LNCaP clone FGC (cell line): ENCODE data around the gene INPP4B.

Experiments used
- DNase-seq: peaks from one replicate; pipeline ENCODE4 v3.0.0-alpha.2; 2011; ENCODE audit warnings: low read depth
- H3K4me3 ChIP-seq: 2 replicates; pipeline ENCODE4 v1.5.1; 2011; ENCODE audit warnings: mild to moderate bottlenecking, low read depth, low read length, control low read depth
- TF ChIP-seq, protein P1 (sequence below): IDR thresholded peaks from 2 replicates; pipeline ENCODE4 v1.5.1; 2012; ENCODE audit warnings: mild to moderate bottlenecking; ENCODE audit not compliant: control insufficient read depth, insufficient read depth; ENCODE audit errors: extremely low read depth

INPP4B gene

DNA sequence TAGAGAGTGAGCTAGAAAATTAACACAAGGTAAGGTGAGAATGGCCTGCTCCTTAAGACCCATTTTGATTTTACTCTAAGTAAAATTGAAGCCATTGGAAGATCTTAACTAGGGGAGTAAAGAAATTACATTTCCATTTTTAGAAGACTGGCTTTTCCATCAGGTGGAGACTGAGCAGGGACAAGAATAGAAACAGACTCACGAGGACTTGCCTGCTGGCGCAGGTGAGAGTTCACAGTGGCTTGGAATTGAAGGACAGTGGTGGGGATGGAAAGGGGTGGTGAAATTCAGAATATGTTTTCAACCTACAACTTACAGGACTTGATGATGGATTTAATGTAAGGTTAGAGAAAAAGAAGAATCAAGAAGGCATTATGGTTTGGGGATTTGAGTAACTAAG is 427.4 kb downstream of the INPP4B start:
- DNase-seq, result no peak
- H3K4me3 ChIP-seq, result no peak overlapping the region
- TF ChIP-seq, protein P1, sequence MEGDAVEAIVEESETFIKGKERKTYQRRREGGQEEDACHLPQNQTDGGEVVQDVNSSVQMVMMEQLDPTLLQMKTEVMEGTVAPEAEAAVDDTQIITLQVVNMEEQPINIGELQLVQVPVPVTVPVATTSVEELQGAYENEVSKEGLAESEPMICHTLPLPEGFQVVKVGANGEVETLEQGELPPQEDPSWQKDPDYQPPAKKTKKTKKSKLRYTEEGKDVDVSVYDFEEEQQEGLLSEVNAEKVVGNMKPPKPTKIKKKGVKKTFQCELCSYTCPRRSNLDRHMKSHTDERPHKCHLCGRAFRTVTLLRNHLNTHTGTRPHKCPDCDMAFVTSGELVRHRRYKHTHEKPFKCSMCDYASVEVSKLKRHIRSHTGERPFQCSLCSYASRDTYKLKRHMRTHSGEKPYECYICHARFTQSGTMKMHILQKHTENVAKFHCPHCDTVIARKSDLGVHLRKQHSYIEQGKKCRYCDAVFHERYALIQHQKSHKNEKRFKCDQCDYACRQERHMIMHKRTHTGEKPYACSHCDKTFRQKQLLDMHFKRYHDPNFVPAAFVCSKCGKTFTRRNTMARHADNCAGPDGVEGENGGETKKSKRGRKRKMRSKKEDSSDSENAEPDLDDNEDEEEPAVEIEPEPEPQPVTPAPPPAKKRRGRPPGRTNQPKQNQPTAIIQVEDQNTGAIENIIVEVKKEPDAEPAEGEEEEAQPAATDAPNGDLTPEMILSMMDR, result no peak

DNA sequence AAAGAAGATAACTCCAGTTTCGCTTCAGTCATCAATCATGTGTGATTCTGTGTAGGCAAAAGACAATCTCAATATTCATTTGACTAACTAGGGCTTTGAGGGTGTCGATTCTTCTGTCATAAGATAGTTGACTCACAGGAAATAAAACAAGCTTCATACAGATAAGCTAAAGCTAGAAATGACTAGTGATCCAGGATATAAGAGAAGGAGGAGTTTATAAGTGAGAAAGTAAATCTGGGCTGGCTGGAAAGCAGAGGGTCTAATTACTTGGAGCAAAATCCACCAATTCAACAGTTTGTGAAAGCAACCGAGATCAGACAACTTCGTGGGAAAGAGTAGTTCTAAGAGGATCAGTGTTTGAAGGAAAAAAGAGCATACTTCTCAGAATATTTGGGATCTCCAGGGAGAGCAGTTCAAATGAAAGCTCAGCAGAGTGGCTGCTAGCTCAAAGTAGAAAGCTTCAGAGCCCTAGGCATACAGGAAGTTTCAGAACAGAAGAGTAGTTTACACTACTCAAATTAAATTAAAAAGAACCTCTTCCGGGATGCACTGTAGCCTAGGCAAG is 429.3 kb downstream of the INPP4B start:
- TF ChIP-seq, protein P1, result no peak
- DNase-seq, result no peak

DNA sequence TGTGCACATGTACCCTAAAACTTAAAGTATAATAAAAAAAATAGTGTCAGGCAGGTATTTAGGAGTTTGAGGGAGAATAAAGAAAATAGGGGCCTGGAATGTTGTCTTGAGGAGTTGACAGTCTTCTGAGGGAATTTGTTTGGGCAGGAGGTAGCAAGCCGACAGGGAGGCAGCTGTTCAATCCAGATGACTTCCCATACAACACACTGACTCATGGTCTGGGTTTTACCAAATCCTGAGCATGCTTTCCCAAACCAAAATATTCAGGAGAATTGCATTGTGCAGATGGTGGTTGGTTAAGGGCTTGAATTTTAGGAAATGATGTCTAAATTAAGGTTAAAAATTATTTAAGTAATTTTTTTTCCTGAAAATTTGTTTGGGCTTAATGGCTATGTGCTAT is 430.0 kb downstream of the INPP4B start:
- H3K4me3 ChIP-seq, result no peak overlapping the region
- TF ChIP-seq, protein P1, result no peak
- DNase-seq, result no peak

More for the DNA sequence above, 429.3 kb downstream of the INPP4B start:
- no peak overlapping the region for H3K4me3 ChIP-seq

DNA sequence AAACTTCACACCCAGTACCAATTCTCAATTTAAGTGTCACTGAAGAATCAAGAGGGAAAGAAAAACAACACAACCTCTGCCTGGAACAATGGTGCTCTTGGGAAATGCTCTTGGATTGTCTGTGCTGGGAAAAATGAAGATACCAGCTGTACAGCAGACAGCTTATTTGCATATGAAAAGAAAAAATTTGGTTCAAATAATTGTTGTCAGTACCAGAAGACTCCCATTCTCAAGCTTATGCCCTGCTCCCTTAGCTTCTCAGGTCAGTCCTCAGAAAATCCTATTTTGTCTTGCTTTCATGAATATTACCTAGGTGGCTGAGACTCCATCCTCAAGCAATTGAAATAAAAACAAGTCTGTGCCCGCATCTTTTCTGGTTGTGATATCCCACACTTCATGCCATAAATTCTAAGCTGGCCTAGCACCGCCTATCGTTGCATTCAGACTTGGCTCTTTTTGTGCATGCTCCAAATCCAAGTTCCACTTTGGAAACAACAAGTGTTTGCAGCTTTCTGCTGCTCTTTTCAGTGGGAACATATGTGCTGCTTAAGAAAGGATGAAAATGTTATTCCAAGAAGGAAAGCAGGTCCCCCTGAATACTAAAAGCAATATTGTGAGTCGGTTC is 431.6 kb downstream of the INPP4B start:
- no peak overlapping the region for H3K4me3 ChIP-seq
- DNase-seq, result no peak
- TF ChIP-seq, protein P1, result no peak

DNA sequence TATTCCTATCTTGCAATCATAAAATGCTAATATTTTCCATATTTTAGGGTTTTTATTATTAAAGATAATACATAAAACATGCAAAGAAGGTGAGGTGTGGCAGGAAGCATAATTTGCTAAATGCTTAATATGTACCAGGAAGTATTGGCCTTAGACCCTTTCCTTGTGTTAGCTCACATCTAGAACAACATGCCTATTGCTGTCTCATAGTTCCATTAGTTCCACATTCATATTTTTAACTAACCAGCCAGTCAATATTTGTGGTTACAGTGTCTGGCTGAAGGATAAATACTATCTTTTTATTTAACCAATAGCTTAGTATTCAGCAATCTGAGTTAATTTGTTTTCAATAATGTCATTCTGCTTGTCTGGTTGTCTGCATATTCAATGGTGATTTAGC is 432.6 kb downstream of the INPP4B start:
- no peak overlapping the region for H3K4me3 ChIP-seq
- TF ChIP-seq, protein P1, result no peak
- DNase-seq, result no peak

DNA sequence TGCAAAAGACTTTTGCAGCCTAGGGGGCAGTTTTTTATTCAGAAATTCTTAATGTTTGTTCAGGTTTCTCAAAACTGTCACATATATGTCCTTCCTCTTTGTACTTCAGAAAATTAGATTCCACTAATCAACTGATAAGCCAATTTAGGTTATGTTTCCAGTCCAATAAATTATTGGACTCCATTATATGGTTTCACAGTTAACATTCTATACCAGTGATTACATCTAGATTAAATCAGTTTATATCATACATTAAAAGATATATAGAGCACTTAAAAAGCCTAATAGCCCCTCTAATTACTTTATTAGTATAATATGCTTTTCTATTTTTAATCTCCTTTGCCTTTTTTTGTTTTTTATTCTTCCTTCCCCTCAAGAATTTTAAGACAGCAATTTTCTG is 434.1 kb downstream of the INPP4B start:
- TF ChIP-seq, protein P1, result no peak
- no peak for DNase-seq
- no peak overlapping the region for H3K4me3 ChIP-seq

DNA sequence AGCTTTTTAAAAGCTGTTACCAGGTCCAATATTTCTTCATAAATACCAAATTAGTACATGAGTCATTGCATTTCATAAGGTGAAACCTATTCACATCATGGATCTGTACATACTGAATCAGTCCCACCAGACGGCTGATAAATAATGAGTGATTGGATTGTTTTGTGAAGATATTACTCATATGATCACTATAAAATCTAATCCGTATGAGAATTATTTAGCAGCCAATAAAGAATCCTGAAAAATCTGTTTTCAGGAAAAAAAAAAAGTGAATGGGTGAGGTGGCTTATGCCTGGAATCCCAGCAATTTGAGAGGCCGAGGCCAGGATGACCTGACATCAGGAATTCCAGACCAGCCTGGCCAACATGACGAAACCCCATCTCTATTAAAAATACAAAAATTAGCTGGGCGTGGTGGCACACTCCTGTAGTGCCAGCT is 438.1 kb downstream of the INPP4B start:
- no peak overlapping the region for H3K4me3 ChIP-seq
- TF ChIP-seq, protein P1, result no peak
- DNase-seq, result no peak
